OCI-LY3 (cell line): ENCODE results near the gene KRTAP3-3.

Experiments used
- H2AFZ ChIP-seq: fragments of 200-600, 300-600 bp; shearing (Covaris generic); 2 replicates; pipeline ENCODE4 v1.6.0; 2014; ENCODE audit warnings: antibody characterized with exemption, low read depth, low read length
- H3K27ac ChIP-seq: fragments of 200-600, 300-600 bp; sonication (generic); 2 replicates; pipeline ENCODE4 v1.5.1; 2014; ENCODE audit warnings: mild to moderate bottlenecking, low read length, moderate library complexity, mixed read lengths
- H3K27me3 ChIP-seq: fragments of 200-600, 300-600 bp; sonication (generic); 2 replicates; pipeline ENCODE4 v1.6.1; 2014; ENCODE audit warnings: low read depth, low read length, mixed read lengths
- H3K36me3 ChIP-seq: fragments of 200-600, 300-600 bp; sonication (generic); replicated peaks from 2 replicates; pipeline ENCODE3; 2014; ENCODE audit warnings: low read depth, low read length, mixed read lengths
- H3K4me1 ChIP-seq: fragments of 300-600, 200-600 bp; sonication (generic); 2 replicates; pipeline ENCODE4 v1.6.1; 2014; ENCODE audit warnings: low read length, mixed read lengths
- H3K4me2 ChIP-seq: fragments of 200-600, 300-600 bp; sonication (generic); 2 replicates; pipeline ENCODE4 v1.6.1; 2014; ENCODE audit warnings: low read length, mixed read lengths
- H3K4me3 ChIP-seq: fragments of 300-600, 200-600 bp; sonication (generic); 2 replicates; pipeline ENCODE4 v1.5.1; 2014; ENCODE audit warnings: antibody characterized with exemption, mild to moderate bottlenecking, low read length, moderate library complexity
- H3K79me2 ChIP-seq: fragments of 300-600, 200-600 bp; shearing (Covaris generic); 2 replicates; pipeline ENCODE4 v1.6.1; 2014; ENCODE audit warnings: mild to moderate bottlenecking, low read length, mixed read lengths
- H3K9ac ChIP-seq: fragments of 300-600, 200-600 bp; shearing (Covaris generic); 2 replicates; pipeline ENCODE4 v1.6.0; 2014; ENCODE audit warnings: mild to moderate bottlenecking, low read length, moderate library complexity
- H3K9me3 ChIP-seq: fragments of 200-600, 300-600 bp; shearing (Covaris generic); 2 replicates; pipeline ENCODE4 v1.6.1; 2014; ENCODE audit warnings: low read length, mixed read lengths; ENCODE audit not compliant: insufficient read depth
- H4K20me1 ChIP-seq: fragments of 200-600, 300-600 bp; sonication (generic); 2 replicates; pipeline ENCODE4 v1.6.1; 2016; ENCODE audit warnings: low read length, mixed read lengths; ENCODE audit not compliant: insufficient read depth
- CTCF ChIP-seq: fragments of 200-600, 300-600 bp; sonication (generic); IDR thresholded peaks from 2 replicates; pipeline ENCODE4 v1.5.1; 2014; ENCODE audit warnings: antibody characterized with exemption, low read length, low read depth
- EZH2phosphoT487 ChIP-seq: fragments of 200-600 bp; shearing (Covaris generic); IDR thresholded peaks from 2 replicates; pipeline ENCODE4 v1.6.1; 2018; ENCODE audit warnings: antibody characterized with exemption, mixed run types, low read depth

The KRTAP3-3 gene

GRCh38 chr17:40962059-40962561 lies 31.9 kb downstream of the KRTAP3-3 start:
- H3K27me3 ChIP-seq = peaks cover 23% of the 10 kb centered on the region; the same call in 1 of the 2 replicates
- no peak overlapping the region for H3K9ac ChIP-seq
- no peaks in the 10 kb centered on the region for H3K79me2 ChIP-seq
- no peaks in the 10 kb centered on the region for H3K4me1 ChIP-seq
- no peak overlapping the region for H3K4me2 ChIP-seq
- no peaks in the 10 kb centered on the region for H3K9me3 ChIP-seq
- no peak overlapping the region for H3K4me3 ChIP-seq
- TF ChIP-seq CTCF (no peak), EZH2phosphoT487 (no peak)
- no peaks in the 10 kb centered on the region for H3K36me3 ChIP-seq
- H2AFZ ChIP-seq = no peak overlapping the region
- no peak overlapping the region for H3K27ac ChIP-seq
- no peaks in the 10 kb centered on the region for H4K20me1 ChIP-seq

GRCh38 chr17:40961591-40961990 lies 32.4 kb downstream of the KRTAP3-3 start:
- Histone ChIP-seq H3K27ac (no peak overlapping the region), H3K4me1 (no peaks in the 10 kb centered on the region), H3K79me2 (no peaks in the 10 kb centered on the region), H3K9me3 (no peaks in the 10 kb centered on the region), H3K9ac (no peak overlapping the region), H3K4me3 (no peak overlapping the region), H3K27me3 (peaks cover 20% of the 10 kb centered on the region; the same call in 1 of the 2 replicates), H3K36me3 (no peaks in the 10 kb centered on the region), H2AFZ (no peak overlapping the region), H3K4me2 (no peak overlapping the region), H4K20me1 (no peaks in the 10 kb centered on the region)
- TF ChIP-seq CTCF (no peak), EZH2phosphoT487 (no peak)

GRCh38 chr17:40960144-40960543 lies 33.8 kb downstream of the KRTAP3-3 start:
- Histone ChIP-seq H3K79me2 (no peaks in the 10 kb centered on the region), H3K9ac (no peak overlapping the region), H3K27ac (no peak overlapping the region), H3K4me1 (no peaks in the 10 kb centered on the region), H2AFZ (no peak overlapping the region), H3K9me3 (no peaks in the 10 kb centered on the region), H3K4me3 (no peak overlapping the region), H3K27me3 (peaks cover 17% of the 10 kb centered on the region; the same call in 1 of the 2 replicates), H3K36me3 (no peaks in the 10 kb centered on the region), H3K4me2 (no peak overlapping the region), H4K20me1 (no peaks in the 10 kb centered on the region)
- TF ChIP-seq CTCF (no peak), EZH2phosphoT487 (no peak)

- Histone ChIP-seq H2AFZ (no peak overlapping the region), H3K9ac (no peak overlapping the region), H3K4me2 (no peak overlapping the region), H3K79me2 (no peaks in the 10 kb centered on the region), H3K36me3 (no peaks in the 10 kb centered on the region), H3K4me1 (no peaks in the 10 kb centered on the region), H3K27me3 (peaks cover 24% of the 10 kb centered on the region), H3K27ac (no peak overlapping the region), H3K9me3 (no peaks in the 10 kb centered on the region), H4K20me1 (no peaks in the 10 kb centered on the region), H3K4me3 (no peak overlapping the region)
- TF ChIP-seq EZH2phosphoT487 = no peak
- no peak for TF ChIP-seq CTCF
These were observed 35.6 kb downstream of the KRTAP3-3 start for GRCh38 chr17:40958086-40958953.
